Right lobe of liver (tissue), 6 donors: ENCODE results near the gene CILP2. TPM values are rescaled to one million over a fixed set of nuclear protein-coding genes. Genes with fewer than 3 reads are reported as not detected.
A peak's percentile ranks its signal among the peaks of the same experiment; 100 is the strongest.

Experiments
- ATAC-seq, 4 donors: fragments of 200-7000 bp; cut with Tn5 transposase; one replicate each; pipeline ENCODE4 v1.9.1; 2020; ENCODE audit warnings: mild to moderate bottlenecking in 4 of 4, moderate library complexity in 4 of 4
- DNase-seq, 3 donors: peaks; one replicate each; pipeline ENCODE4 v3.0.0-alpha.2; 2020
- H3K27ac ChIP-seq, 3 donors: fragments of 200-600 bp; one replicate each; pipeline ENCODE4 v1.8.0; 2022
- H3K27me3 ChIP-seq, 2 donors: fragments of 200-600 bp; one replicate each; pipeline ENCODE4 v1.8.0; 2022
- H3K36me3 ChIP-seq, 4 donors: fragments of 200-600 bp; sonication (generic) in 1 of 4; one replicate each; pipeline versions ENCODE4 v1.5.1 to v1.8.0; 2017 to 2022; ENCODE audit warnings: control low read depth in 1 of 4
- H3K4me1 ChIP-seq, 4 donors: fragments of 200-600 bp; sonication (generic) in 1 of 4; one replicate each; pipeline versions ENCODE4 v1.5.1 to v1.8.0; 2017 to 2022; ENCODE audit warnings: control low read depth in 1 of 4
- H3K4me3 ChIP-seq, 3 donors: fragments of 200-600 bp; one replicate each; pipeline ENCODE4 v1.8.0; 2022
- H3K9me3 ChIP-seq, 4 donors: fragments of 200-600 bp; sonication (generic) in 1 of 4; one replicate each; pipeline versions ENCODE4 v1.5.1 to v1.8.0; 2017 to 2022; ENCODE audit warnings: control low read depth in 1 of 4
- POLR2A ChIP-seq: fragments of 450-650 bp; IDR thresholded peaks from one replicate; pipeline ENCODE4 v1.6.1; 2017; ENCODE audit warnings: antibody characterized with exemption, mild to moderate bottlenecking
- WGBS: methylation state at CpG from one replicate; pipeline ENCODE4 v1.1.6; 2018; ENCODE audit warnings: low coverage, low lambda C conversion rate; ENCODE audit not compliant: insufficient coverage; ENCODE audit errors: missing lambda C conversion rate; 5-methylcytosine and 5-hydroxymethylcytosine counted together
- intact Hi-C, 2 donors: fragments of 100-400 bp; cut with DNase I; formaldehyde crosslinking; loops; one replicate each; pipeline versions ENCODE4 v1.11.2 to v1.14.1; 2022
- total RNA-seq, 6 experiments: library from RNA; depleted of rRNA in 2 of 6; stranded (reverse); fragments of >200 nt in 2 of 6; fragmentation: NEBNext Ultra II Directional in 3 of 6; extraction: Animal tissue kit (Norgen Biotek cat#: 25700) in 3 of 6; gene quantifications; one replicate each; pipeline versions ENCODE4 v1.1.0 to v1.2.4, GENCODE V29; 2016 to 2023
- TF ChIP-seq, protein P1 (sequence below), 4 donors: fragments of 200-600 bp in 3 of 4; fragments of 450-650 bp in 1 of 4; IDR thresholded peaks; one replicate each; pipeline versions ENCODE4 v1.5.1 to v1.8.0; 2016 to 2022; ENCODE audit warnings: antibody characterized with exemption in 4 of 4, mild to moderate bottlenecking in 2 of 4
- donor health status: DM: no; HTN: yes; CAD: no.
- donor health status: DM: no; HTN: no; CAD: no.
- donor health status: DM: no; HTN: no; CAD: no.
- donor health status: DM: no; HTN: yes; CAD: no.
- donor health status: DM: no; HTN: yes; CAD: no.

CILP2 gene
- total RNA-seq, 6 experiments from 2014 or later, result 0.05 to 0.33 (median 0.19) TPM; not detected in 2

DNA sequence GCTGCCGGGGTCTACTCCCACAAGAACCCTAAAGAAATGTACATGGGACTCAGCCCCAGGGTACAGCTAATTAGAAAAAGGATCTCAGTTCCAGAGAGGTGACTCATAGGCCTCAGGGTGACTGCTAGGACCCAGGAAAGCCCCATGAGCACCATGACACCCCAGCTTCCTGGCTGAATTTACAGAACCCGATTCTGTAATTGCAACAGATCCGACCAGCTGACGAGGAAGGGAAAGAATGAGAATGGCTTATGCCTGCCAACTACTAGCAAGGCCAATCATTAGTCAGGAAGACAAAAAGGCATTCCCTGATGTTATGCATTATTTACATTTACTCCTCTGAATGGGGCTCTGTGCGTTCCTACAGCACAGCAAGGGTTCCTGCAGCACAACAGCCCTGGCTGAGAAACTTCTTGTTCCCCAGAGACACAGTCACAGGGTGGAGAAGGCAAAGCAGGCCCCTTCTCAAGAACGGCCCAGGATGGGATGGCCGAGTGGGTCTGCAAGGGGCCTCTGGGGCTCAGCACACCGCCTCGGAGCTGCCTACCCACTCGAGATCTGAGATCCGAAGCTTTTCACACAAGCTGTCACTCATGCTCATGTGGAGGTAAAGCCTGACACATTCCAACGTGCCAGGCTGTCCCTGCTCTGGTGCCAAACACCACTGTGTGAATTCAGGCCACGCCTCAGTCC is 53.2 kb downstream of the CILP2 start:
- TF ChIP-seq, protein P1, sequence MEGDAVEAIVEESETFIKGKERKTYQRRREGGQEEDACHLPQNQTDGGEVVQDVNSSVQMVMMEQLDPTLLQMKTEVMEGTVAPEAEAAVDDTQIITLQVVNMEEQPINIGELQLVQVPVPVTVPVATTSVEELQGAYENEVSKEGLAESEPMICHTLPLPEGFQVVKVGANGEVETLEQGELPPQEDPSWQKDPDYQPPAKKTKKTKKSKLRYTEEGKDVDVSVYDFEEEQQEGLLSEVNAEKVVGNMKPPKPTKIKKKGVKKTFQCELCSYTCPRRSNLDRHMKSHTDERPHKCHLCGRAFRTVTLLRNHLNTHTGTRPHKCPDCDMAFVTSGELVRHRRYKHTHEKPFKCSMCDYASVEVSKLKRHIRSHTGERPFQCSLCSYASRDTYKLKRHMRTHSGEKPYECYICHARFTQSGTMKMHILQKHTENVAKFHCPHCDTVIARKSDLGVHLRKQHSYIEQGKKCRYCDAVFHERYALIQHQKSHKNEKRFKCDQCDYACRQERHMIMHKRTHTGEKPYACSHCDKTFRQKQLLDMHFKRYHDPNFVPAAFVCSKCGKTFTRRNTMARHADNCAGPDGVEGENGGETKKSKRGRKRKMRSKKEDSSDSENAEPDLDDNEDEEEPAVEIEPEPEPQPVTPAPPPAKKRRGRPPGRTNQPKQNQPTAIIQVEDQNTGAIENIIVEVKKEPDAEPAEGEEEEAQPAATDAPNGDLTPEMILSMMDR (IDR thresholded peaks at IDR 0.05), result no peak
- no peak for TF ChIP-seq POLR2A
- DNase-seq (no peak), ATAC-seq (peak in 3 of 4 donors; percentile 36 to 77 (median 37))
- H3K4me1 ChIP-seq, result no peaks in the 10 kb centered on the region
- no peaks in the 10 kb centered on the region for H3K27me3 ChIP-seq
- intact Hi-C loops, result no loop called here
- H3K9me3 ChIP-seq, result no peaks in the 10 kb centered on the region
- no peak overlapping the region for H3K4me3 ChIP-seq
- H3K27ac ChIP-seq, result no peak overlapping the region
- WGBS, result 46% methylated on average over 12 of the region's 13 CpGs
- H3K36me3 ChIP-seq, result no peaks in the 10 kb centered on the region

DNA sequence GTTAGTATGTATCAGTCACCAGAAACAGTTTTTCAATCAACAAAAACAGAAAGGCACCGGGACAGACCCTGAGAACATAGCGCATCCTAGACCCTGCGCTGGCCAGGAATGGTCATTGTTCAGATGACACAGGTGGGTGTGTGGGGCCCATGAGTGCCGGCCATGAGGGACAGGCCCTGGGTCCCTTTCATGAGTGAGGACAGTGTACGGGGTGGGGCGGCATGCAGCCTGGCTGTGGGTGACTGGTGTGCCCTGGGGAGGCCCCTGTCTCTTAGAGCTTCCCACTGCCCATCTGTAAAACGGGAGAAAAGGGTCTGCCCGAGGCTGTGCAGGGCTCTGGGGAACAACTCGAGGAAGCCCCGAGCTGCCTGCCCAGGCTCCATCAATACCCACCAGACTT is 54.6 kb downstream of the CILP2 start:
- no CpG with 5 or more reads among the region's 10 CpGs for WGBS
- intact Hi-C loops, result no loop called here
- no peaks in the 10 kb centered on the region for H3K27me3 ChIP-seq
- H3K36me3 ChIP-seq, result no peaks in the 10 kb centered on the region
- no peak overlapping the region for H3K27ac ChIP-seq
- DNase-seq (no peak), ATAC-seq (peak in 1 of 4 donors; percentile 29)
- H3K9me3 ChIP-seq, result no peaks in the 10 kb centered on the region
- no peaks in the 10 kb centered on the region for H3K4me1 ChIP-seq
- H3K4me3 ChIP-seq, result no peak overlapping the region
- TF ChIP-seq POLR2A, result no peak
- TF ChIP-seq, protein P1 (IDR thresholded peaks at IDR 0.05), result no peak

DNA sequence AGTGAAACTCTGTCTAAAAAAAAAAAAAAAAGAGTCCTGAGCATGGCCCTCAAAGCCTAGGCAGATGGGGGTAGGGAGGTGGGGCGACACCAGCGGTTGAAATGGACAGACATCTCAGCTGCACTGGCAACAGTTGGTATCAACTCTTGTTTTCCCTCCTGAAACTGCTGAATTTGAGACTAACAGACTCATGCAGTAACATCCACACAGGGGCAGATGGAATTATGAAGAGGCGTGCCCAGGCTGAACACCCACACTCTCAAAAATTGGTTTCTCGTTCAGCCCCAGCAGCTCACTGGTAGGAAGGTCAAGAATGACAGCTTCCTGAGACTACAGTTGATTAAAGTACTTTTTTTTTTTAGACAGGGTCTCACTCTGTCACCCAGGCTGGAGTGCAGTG is 56.3 kb downstream of the CILP2 start:
- TF ChIP-seq, protein P1 (IDR thresholded peaks at IDR 0.05), result no peak
- no peak for TF ChIP-seq POLR2A
- no peak for DNase-seq
- Histone ChIP-seq H3K9me3 (no peaks in the 10 kb centered on the region), H3K4me1 (no peaks in the 10 kb centered on the region), H3K27me3 (no peaks in the 10 kb centered on the region), H3K27ac (no peak overlapping the region), H3K36me3 (no peaks in the 10 kb centered on the region), H3K4me3 (no peak overlapping the region)
- ATAC-seq, result no peak
- 87% methylated on average over 4 of the region's 4 CpGs for WGBS
- intact Hi-C loops, result no loop called here

DNA sequence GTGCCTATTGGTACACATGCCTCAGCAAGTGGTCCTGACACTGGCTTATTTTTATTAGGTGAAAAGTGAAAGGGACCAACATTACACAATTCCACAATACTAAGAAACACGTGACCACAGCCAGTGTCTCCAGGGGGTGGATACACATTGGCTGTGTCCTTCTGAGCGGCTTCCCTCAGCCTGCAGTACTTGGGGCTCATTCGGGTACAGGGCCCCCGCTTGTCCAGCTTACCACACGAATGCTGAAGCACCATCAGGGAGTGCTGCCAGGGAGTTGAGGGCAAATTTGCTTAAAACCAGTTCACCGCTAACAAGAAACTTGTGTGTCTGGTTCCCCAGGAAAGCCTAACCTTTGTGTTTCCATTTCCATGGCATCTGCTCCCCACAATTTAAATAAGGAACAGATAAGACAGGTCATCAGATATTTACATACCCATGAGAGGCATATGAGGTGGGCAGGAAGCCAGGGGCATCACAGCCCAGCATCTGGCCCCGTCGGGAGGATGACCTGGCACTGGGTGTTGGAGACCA is 57.2 kb downstream of the CILP2 start:
- no peaks in the 10 kb centered on the region for H3K9me3 ChIP-seq
- no peak for DNase-seq
- no peaks in the 10 kb centered on the region for H3K4me1 ChIP-seq
- H3K27me3 ChIP-seq, result no peaks in the 10 kb centered on the region
- no peak overlapping the region for H3K27ac ChIP-seq
- intact Hi-C loops, result no loop called here
- H3K4me3 ChIP-seq, result no peak overlapping the region
- ATAC-seq, result peak in 1 of 4 donors; percentile 19
- TF ChIP-seq POLR2A, result no peak
- TF ChIP-seq, protein P1 (IDR thresholded peaks at IDR 0.05), result no peak
- H3K36me3 ChIP-seq, result no peaks in the 10 kb centered on the region
- WGBS, result 45% methylated on average over 7 of the region's 8 CpGs

Other genes starting within 250 kb of the CILP2 start
- gene SUGP1, start 217.8 kb upstream of the CILP2 start, total RNA-seq, result 10 to 100 TPM; 19.7 to 25.9 (median 23.6) TPM
- 10 to 100 TPM; 10.4 to 30.4 (median 19.3) TPM for gene MAU2, start 217.4 kb upstream of the CILP2 start, total RNA-seq
- gene GATAD2A, start 132.6 kb upstream of the CILP2 start, total RNA-seq, result 10 to 100 TPM; 23.9 to 59.6 (median 39.2) TPM
- 1 to 10 TPM in 4 of 6 experiments, under 1 TPM in 2; 0.53 to 2.9 (median 1.1) TPM for gene TSSK6, start 22.7 kb upstream of the CILP2 start, total RNA-seq
- gene NDUFA13, start 22.0 kb upstream of the CILP2 start, total RNA-seq, result 100 to 1,000 TPM in 4 of 6 experiments, 10 to 100 TPM in 2; 20.8 to 202 (median 154) TPM
- 1 to 10 TPM in 4 of 6 experiments, under 1 TPM in 2; 0.31 to 4.2 (median 1.8) TPM for gene YJEFN3, start 9.4 kb upstream of the CILP2 start, total RNA-seq
- gene PBX4, start 80.4 kb downstream of the CILP2 start, total RNA-seq, result under 1 TPM in 1 of 6 experiments, not detected in 5; 0.87 TPM
- 1 to 10 TPM; 1.7 to 2.7 (median 2.2) TPM for gene LPAR2, start 90.0 kb downstream of the CILP2 start, total RNA-seq
- gene GMIP, start 105.4 kb downstream of the CILP2 start, total RNA-seq, result 1 to 10 TPM; 3.5 to 8.0 (median 4.4) TPM
- gene ATP13A1, start 125.4 kb downstream of the CILP2 start, total RNA-seq, result 100 to 1,000 TPM in 1 of 6 experiments, 10 to 100 TPM in 5; 26.3 to 159 (median 28.0) TPM
- gene ZNF101, start 130.6 kb downstream of the CILP2 start, total RNA-seq, result 1 to 10 TPM; 1.7 to 5.1 (median 3.0) TPM
- gene ZNF14, start 194.8 kb downstream of the CILP2 start, total RNA-seq, result under 1 TPM; 0.25 to 0.67 (median 0.41) TPM